Measurements from ENCODE around the gene NPY4R2.
"Not testable (repeated sequence)": the region's sequence is repeated elsewhere in the genome, so short reads cannot be mapped to it uniquely, and the experiment has no call there.

GRCh38 chr10:47932824-47933223 is 14.4 kb downstream of the NPY4R2 start:
- TF ChIP-seq CTCF (IDR thresholded peaks at IDR 0.05; ENCODE audit: insufficient read depth, low read length, poor library complexity, severe bottlenecking); EZH2phosphoT487 (conservative IDR thresholded peaks at IDR 0.05; ENCODE audit: low read length): not testable (repeated sequence)

All from SU-DHL-6 (cell line).